OCI-LY1 (cell line): ENCODE results near the gene LGMN.

Source experiments
- H2AFZ ChIP-seq: fragments of 200-600 bp; sonication (generic), shearing (Covaris generic); 2 replicates; pipeline ENCODE4 v1.6.0; 2014; ENCODE audit warnings: antibody characterized with exemption, mild to moderate bottlenecking, low read length
- H3F3A ChIP-seq: fragments of 200-600 bp; sonication (generic), shearing (Covaris generic); 2 replicates; pipeline ENCODE4 v1.6.0; 2014; ENCODE audit warnings: mild to moderate bottlenecking, antibody characterized with exemption, low read length, moderate library complexity; ENCODE audit not compliant: insufficient read depth
- H3K27ac ChIP-seq: fragments of 200-600 bp; sonication (generic); 2 replicates; pipeline ENCODE4 v1.5.1; 2014; ENCODE audit warnings: low read length, mixed run types, mild to moderate bottlenecking, low read depth; ENCODE audit not compliant: poor library complexity, severe bottlenecking
- H3K27me3 ChIP-seq: fragments of 200-600 bp; sonication (generic); 2 replicates; pipeline ENCODE4 v1.6.0; 2014; ENCODE audit warnings: antibody characterized with exemption, mild to moderate bottlenecking, low read length, moderate library complexity; ENCODE audit not compliant: insufficient read depth
- H3K36me3 ChIP-seq: fragments of 200-600 bp; sonication (generic); 2 replicates; pipeline ENCODE4 v1.6.1; 2014; ENCODE audit warnings: mild to moderate bottlenecking, antibody characterized with exemption, low read length, moderate library complexity, mixed read lengths; ENCODE audit not compliant: insufficient read depth
- H3K4me1 ChIP-seq: fragments of 200-600 bp; sonication (generic); 2 replicates; pipeline ENCODE4 v1.5.1; 2014; ENCODE audit warnings: mild to moderate bottlenecking, low read length, moderate library complexity; ENCODE audit not compliant: insufficient read depth, severe bottlenecking
- H3K4me2 ChIP-seq: fragments of 200-600 bp; sonication (generic), shearing (Covaris generic); 2 replicates; pipeline ENCODE4 v1.6.1; 2014; ENCODE audit warnings: low read length
- H3K4me3 ChIP-seq: fragments of 200-600 bp; sonication (generic); 2 replicates; pipeline ENCODE4 v1.5.1; 2014; ENCODE audit warnings: low read length, low read depth, mild to moderate bottlenecking, mixed read lengths; ENCODE audit not compliant: poor library complexity, severe bottlenecking
- H3K79me2 ChIP-seq: fragments of 200-600 bp; shearing (Covaris generic); 2 replicates; pipeline ENCODE4 v1.6.1; 2016; ENCODE audit warnings: mixed run types, low read length, mixed read lengths; ENCODE audit not compliant: insufficient read depth
- H3K9ac ChIP-seq: fragments of 200-600 bp; sonication (generic), shearing (Covaris generic); 2 replicates; pipeline ENCODE4 v1.6.1; 2014; ENCODE audit warnings: mild to moderate bottlenecking, low read length, mixed read lengths
- H3K9me2 ChIP-seq: fragments of 200-600 bp; sonication (generic), shearing (Covaris generic); 2 replicates; pipeline ENCODE4 v1.6.1; 2014; ENCODE audit warnings: low read depth, mild to moderate bottlenecking, low read length, mixed read lengths
- H3K9me3 ChIP-seq: fragments of 200-600 bp; shearing (Covaris generic); 2 replicates; pipeline ENCODE4 v1.6.1; 2014; ENCODE audit warnings: low read length, mixed read lengths
- H4K20me1 ChIP-seq: fragments of 200-600 bp; sonication (generic), shearing (Covaris generic); 2 replicates; pipeline ENCODE4 v1.6.0; 2016; ENCODE audit warnings: mild to moderate bottlenecking, low read length; ENCODE audit not compliant: insufficient read depth
- CTCF ChIP-seq: fragments of 200-600 bp; sonication (generic), shearing (Covaris generic); IDR thresholded peaks from 2 replicates; pipeline ENCODE4 v1.5.1; 2017; ENCODE audit warnings: mild to moderate bottlenecking, antibody characterized with exemption, low read length, moderate library complexity, mixed read lengths
- EZH2 ChIP-seq: fragments of 200-600 bp; sonication (generic), shearing (Covaris generic); IDR thresholded peaks from 2 replicates; pipeline ENCODE4 v1.8.0; 2017; ENCODE audit warnings: borderline replicate concordance, mixed run types, mild to moderate bottlenecking, antibody characterized with exemption, low read length, moderate library complexity, mixed read lengths

LGMN gene

GRCh38 chr14:92748259-92749016 lies at the start of gene LGMN:
Gene LGMN, minus strand, starts transcription at chr14:92748627. Its CDS starts 15,841 bp downstream, at chr14:92732786.
- H3K36me3 ChIP-seq, result no peaks in the 10 kb centered on the region
- H4K20me1 ChIP-seq, result no peaks in the 10 kb centered on the region
- TF ChIP-seq EZH2 (no peak), CTCF (no peak)
- 0 out of 2 replicates have a peak, but pooled peaks cover 4% of the 10 kb centered on the region for H3K9me3 ChIP-seq
- H3F3A ChIP-seq, result no peaks in the 10 kb centered on the region
- H2AFZ ChIP-seq, result no peak within 1 kb of the TSS
- no peak within 1 kb of the TSS for H3K27ac ChIP-seq
- no peaks in the 10 kb centered on the region for H3K9me2 ChIP-seq
- no peaks in the 10 kb centered on the region for H3K4me1 ChIP-seq
- H3K9ac ChIP-seq, result no peak within 1 kb of the TSS
- peaks cover 10% of the 10 kb centered on the region; the same call in 1 of the 2 replicates for H3K27me3 ChIP-seq
- no peaks in the 10 kb centered on the region for H3K79me2 ChIP-seq
- no peak within 1 kb of the TSS for H3K4me3 ChIP-seq
- H3K4me2 ChIP-seq, result no peak within 1 kb of the TSS

- no peaks in the 10 kb centered on the region for H3K9me3 ChIP-seq
- H3K4me3 ChIP-seq, result peak overlapping the region; percentile 99
- H3K79me2 ChIP-seq, result peaks cover 14% of the 10 kb centered on the region; the same call in 1 of the 2 replicates
- no peaks in the 10 kb centered on the region for H3K27me3 ChIP-seq
- H4K20me1 ChIP-seq, result no peaks in the 10 kb centered on the region
- no peaks in the 10 kb centered on the region for H3F3A ChIP-seq
- H2AFZ ChIP-seq, result no peak overlapping the region
- no peaks in the 10 kb centered on the region for H3K9me2 ChIP-seq
- peaks cover 18% of the 10 kb centered on the region for H3K4me1 ChIP-seq
- no peak overlapping the region for H3K27ac ChIP-seq
- peak overlapping the region; percentile 86 for H3K4me2 ChIP-seq
- H3K36me3 ChIP-seq, result peaks cover 22% of the 10 kb centered on the region
- peak overlapping the region; percentile 96 for H3K9ac ChIP-seq
- TF ChIP-seq EZH2 (no peak), CTCF (no peak)
Observed at GRCh38 chr14:92794961-92795360, 46.5 kb upstream of the LGMN start.

- H3K27ac ChIP-seq, result peak overlapping the region; percentile 33
- H4K20me1 ChIP-seq, result no peaks in the 10 kb centered on the region
- H3K4me2 ChIP-seq, result peak overlapping the region; percentile 86
- no peaks in the 10 kb centered on the region for H3K9me2 ChIP-seq
- H3F3A ChIP-seq, result no peaks in the 10 kb centered on the region
- TF ChIP-seq CTCF (no peak), EZH2 (no peak)
- H2AFZ ChIP-seq, result no peak overlapping the region
- H3K27me3 ChIP-seq, result no peaks in the 10 kb centered on the region
- peaks cover 18% of the 10 kb centered on the region for H3K36me3 ChIP-seq
- H3K9ac ChIP-seq, result peak overlapping the region; percentile 96
- peak overlapping the region; percentile 99 for H3K4me3 ChIP-seq
- no peaks in the 10 kb centered on the region for H3K9me3 ChIP-seq
- H3K4me1 ChIP-seq, result peaks cover 16% of the 10 kb centered on the region
- peaks cover 11% of the 10 kb centered on the region; the same call in 1 of the 2 replicates for H3K79me2 ChIP-seq
Observed at GRCh38 chr14:92794547-92794941, 46.1 kb upstream of the LGMN start.
